H54 (cell line): Measurements from ENCODE around the gene RAD51B.

Source experiments
- DNase-seq: peaks from one replicate; pipeline ENCODE4 v3.0.0; 2011; ENCODE audit warnings: low spot score, mixed read lengths; ENCODE audit not compliant: insufficient read length
- FAIRE-seq: peaks from 3 replicates; lab custom pipeline; 2011; peaks lifted over from hg19 to GRCh38; lab: Jason Lieb, UNC
- POLR2A ChIP-seq: IDR thresholded peaks from 2 replicates; pipeline ENCODE4 v1.6.1; 2011; ENCODE audit warnings: low read depth, mild to moderate bottlenecking, low read length

Gene RAD51B

DNA sequence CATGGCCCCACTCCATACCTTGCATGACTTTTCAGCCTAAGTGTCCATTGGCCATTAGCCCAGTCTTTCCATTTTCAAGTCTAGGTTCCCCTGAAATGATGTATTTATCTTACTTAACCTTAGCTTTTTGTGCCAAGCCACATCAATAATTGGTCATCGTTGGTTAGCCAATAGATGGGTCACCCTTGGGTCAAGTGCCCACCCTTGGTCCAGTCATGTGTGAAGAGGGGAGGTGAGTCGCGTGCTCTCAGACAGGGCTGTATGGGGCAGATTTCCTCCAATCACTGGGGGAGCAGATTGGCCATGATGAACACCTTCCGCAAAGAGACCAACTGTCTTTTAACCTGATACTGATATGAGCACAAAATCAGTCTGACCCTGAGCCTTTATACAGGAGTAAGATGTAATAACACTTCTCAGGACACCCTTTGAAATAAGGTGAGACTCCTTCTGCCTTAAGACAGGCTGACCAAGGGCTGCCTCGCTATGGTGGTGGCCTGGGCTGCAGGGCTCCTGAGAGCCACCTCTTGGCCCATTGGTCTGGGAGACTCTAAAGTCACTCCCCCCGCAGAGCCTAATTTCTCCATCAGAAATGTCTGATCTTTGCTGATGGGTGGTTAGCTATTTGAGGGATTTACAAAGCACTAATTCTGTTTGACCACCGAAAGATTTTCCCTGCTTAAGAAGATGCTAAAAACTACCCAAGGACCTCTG lies 830.1 kb downstream of the RAD51B start:
- no peak for TF ChIP-seq POLR2A
- no peak for FAIRE-seq
- no peak for DNase-seq

DNA sequence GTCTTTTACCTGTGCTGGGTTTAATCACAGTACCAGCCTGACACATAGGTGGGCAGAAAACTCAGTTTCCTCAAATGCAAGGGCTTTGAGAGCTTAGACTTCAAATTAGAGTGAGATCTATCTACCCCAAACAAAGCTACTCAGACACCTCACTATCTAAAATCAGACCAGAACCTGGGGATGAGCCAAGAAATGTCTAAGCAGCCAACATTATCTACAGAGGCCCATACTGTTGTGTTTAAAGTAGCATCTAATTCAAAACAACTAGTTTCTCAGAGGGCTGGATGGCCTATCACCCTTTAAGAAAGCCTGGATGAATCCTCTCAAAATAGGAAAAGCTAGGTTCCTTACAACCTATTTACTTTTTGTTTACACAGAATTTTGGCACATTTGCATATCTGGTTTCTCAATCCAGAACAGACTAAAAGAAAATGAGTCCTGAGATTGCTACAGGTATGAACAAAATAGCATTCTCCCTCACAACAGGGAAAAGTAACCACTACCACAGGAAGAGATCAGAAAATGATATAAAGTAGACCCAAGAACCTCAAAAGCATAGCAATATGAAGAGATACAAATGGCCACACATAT lies 830.9 kb downstream of the RAD51B start:
- DNase-seq: no peak
- no peak for FAIRE-seq
- no peak for TF ChIP-seq POLR2A

DNA sequence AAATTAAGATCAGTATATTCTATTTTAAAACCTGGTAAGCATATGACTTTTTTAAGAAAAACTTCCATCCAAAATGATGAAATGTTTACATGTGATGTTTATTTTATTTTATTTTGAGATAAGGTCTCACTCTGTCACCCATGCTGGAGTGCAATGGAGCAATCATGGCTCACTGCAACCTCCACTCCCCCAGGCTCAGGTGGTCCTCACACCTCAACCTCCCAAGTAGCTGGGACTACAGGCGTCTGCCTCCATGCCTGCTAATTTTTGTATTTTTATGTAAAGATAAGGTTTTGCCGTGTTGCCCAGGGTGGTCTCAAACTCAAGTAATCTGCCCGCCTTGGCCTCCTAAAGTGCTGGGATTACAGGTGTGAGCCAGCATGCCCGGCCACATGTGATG lies 831.5 kb downstream of the RAD51B start:
- FAIRE-seq: no peak
- TF ChIP-seq POLR2A: no peak
- no peak for DNase-seq

DNA sequence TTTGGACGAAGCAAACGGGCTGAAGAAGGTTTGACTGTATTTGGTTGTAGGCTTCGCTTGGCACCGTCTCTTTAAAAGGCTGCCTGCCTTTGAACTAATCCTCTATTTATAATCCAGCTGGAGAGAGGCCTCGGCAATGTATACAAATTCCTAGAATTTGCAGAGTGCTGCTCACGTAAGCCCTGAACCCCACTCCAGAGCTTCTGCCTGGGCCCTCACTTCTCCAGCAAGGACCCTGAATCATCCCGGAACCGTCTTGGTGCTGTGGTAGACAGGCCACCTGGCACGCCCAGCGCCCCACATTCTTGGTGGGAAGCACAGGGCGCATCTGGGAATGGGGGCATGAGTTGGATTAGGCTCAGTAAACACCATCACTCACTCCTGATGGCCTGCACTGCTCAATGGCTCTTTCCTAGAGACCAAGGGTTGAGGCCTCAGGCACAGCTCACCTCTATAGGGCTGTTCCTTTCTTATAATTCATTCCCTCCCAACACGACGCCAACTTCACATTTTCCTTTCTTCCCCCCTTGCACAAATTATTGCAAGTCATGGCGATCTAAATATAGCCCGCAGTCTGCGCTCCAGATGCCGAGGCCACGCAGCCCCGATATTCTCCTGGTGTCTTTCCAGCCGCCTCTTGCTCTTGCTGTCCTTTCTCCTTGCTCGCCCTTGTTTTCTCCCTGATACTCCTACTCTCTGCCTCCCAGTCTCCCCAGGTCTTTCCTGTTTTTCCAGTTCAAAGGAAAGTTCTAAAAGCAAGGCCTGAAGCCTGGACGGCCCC lies 832.3 kb downstream of the RAD51B start:
- DNase-seq (no peak), FAIRE-seq (no peak)
- TF ChIP-seq POLR2A: no peak

DNA sequence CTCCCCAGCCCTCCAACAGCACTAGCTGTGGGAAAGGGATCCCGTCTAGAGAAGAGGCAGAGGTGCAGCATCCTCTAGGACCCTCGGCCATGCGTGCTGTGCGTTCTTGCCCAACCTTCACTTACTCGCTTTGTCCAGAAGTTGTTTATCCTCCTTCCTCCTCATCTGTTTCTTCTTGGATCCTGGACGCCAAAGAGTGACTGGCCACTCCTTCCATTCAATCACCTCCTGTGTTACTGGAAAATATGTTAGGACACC lies 832.8 kb downstream of the RAD51B start:
- DNase-seq (no peak), FAIRE-seq (no peak)
- no peak for TF ChIP-seq POLR2A

DNA sequence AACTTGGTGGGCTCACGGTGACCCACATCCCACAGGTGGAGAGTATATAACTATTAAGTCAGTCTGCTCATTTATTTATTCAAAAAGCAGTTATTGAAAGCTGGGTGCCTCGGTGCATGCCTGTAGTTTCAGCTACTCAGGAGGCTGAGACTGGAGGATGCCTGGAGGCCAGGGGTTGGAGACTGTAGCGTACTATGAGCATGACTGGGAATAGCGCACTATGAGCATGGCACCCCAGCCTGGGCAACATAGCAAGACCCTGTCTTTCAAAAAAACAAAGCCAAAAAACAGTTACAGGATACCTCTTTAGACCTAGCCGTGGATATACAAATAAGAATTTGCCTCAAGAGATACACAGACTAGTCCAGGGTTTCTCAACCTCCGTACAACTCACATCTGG lies 833.5 kb downstream of the RAD51B start:
- no peak for TF ChIP-seq POLR2A
- FAIRE-seq (no peak), DNase-seq (no peak)

DNA sequence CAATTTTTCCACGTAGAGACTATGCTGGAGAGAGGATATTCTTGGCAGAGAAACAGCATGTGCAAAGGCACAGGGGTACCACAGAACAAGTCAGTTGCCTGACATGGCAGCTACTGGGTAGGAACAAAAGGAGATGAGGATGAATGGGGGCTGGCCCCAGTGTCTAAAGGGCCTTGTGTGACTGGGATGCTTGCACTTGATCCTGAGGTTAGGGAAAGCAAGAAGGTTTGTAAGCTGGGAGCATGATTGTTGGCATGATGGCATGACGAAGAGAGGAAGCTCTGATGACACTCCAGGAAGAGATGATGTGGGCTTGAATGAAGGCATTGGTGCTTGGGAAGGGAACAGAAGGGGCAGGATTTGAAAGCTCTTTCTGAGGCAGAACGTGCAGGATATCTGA lies 834.2 kb downstream of the RAD51B start:
- DNase-seq: no peak
- FAIRE-seq: no peak
- no peak for TF ChIP-seq POLR2A

DNA sequence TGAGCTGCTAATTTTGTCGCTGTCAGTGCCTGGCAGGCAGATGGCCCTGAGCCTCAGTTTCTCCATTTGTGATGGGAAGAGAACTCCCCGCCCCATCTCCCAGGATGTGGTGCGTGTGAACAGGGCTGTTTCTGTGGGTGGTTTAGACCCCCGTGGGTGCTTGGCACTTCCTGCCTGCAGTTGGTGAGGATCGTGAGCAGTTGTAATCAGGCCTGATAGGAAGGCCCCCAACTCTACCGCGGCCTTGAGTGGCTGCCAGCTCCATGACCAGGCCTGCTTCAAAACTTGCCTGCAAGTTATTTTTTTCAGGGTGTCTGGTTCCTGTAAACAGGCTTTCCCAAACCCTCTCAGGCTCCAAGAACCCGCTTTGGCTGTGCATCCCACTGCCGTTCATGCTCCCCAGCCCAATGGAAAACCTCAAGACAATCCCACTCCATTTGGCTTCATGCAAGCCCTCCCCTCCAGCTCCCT lies 834.9 kb downstream of the RAD51B start:
- no peak for TF ChIP-seq POLR2A
- FAIRE-seq (no peak), DNase-seq (no peak)

DNA sequence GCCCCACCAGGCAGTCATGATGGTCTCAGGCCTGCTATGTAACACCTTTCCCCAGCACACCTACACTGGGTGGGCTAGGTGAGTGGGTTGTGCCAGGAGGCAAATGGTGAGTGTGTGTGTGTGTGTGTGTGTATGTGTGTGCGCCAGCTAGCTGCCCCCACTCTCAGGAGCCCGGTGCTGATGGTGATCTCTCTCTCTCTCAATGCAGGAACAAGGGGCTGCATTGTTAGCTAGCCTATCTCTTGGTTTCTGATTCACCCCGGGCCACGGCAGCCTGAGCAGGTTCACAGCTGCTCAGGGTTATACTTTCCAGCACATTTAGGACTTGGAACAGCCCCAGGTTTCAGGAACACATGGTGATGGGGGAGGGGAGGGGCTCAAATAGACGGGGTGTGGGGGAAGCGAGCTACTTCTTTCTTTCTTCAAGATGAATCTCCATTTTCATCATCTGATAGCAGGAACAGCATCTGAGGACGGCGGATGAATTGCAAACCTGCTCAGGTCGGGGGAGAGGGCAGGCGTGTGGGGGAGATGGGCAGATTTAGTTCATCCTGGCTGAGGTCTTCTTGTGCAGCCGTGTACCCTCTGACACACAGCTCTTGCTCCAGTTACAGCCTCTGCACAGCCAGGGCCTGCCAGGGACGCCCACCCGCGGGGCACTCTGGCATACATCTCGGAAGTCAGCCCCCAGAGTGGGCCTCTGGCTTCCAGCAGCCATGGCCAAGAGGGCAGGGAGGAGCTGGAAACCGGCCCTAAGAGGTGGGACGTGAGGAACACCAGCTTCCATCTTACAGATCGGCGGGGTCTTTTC lies 835.6 kb downstream of the RAD51B start:
- no peak for DNase-seq
- no peak for FAIRE-seq
- no peak for TF ChIP-seq POLR2A

DNA sequence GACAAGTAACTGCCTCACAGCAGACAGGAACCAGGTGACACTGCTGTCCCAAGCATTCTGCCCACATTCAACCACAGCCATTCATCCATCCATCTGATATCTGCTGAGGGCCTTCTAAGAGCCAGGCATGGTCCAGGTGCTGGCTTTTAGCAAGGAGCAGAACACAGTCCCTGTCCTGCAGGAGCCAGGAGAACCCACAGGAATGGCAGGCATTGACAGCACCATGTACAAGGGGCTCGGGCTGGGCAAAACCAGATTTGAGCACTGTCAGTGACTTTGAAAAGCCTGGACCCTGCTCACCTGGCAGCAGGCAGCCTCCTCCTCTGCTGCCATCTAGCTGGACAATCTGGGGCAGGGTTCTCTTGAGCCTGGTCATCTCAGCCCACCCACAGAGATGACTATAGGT lies 836.3 kb downstream of the RAD51B start:
- FAIRE-seq (no peak), DNase-seq (no peak)
- TF ChIP-seq POLR2A: no peak

DNA sequence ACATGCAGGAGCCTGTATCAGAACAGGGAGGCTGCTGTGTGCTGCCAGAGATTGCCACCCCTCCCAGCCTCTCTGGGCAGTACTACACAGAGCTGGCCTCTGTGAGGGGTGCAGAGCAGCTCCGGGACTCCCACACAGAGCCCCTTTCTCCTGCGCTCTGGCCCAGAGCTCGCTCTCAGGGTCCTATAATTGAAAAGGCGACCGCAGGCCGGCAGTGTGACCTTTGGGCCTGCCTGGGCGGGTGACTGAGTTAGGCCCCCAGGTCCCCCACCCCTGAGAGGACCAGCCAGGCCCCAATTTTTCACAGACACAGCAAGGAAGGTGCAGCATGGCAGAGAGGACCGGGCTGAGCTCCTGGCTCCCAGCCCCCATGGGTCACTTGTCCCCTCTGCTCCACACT lies 836.9 kb downstream of the RAD51B start:
- no peak for TF ChIP-seq POLR2A
- no peak for FAIRE-seq
- DNase-seq: no peak

DNA sequence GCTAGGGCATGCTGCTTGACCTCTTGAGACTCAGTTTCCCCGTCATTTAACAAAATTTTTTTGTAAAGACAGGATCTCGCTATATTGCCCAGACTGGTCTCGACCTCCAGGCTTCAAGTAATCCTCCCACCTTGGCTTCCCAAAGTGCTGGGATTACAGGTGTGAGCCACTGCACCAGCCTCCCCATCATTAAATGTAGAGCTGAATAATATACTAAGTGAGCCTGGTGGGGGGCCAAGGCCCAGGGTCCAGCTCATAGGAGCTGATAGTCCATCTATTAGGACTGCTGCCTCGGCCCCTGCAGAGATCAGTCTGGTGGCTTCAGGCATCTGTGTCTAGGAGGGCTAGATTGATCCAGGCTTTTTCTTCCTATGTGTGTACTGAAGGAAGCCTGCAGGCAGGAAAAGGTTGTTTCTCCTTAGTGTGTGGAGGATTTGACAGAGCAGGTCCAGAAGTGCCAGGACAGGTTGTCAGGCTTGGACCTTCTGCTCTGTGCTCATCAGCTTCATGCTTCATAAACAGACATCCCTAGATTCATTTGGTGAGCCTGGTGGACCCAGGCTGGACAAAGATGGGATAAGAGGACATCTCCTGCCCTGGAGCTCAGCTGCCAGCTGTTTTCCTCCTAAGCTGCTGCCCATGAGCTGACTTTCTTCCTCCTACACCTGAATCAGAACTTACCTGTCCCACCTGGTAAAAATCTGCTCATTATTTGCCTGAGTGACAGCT lies 837.9 kb downstream of the RAD51B start:
- DNase-seq (no peak), FAIRE-seq (no peak)
- TF ChIP-seq POLR2A: no peak

DNA sequence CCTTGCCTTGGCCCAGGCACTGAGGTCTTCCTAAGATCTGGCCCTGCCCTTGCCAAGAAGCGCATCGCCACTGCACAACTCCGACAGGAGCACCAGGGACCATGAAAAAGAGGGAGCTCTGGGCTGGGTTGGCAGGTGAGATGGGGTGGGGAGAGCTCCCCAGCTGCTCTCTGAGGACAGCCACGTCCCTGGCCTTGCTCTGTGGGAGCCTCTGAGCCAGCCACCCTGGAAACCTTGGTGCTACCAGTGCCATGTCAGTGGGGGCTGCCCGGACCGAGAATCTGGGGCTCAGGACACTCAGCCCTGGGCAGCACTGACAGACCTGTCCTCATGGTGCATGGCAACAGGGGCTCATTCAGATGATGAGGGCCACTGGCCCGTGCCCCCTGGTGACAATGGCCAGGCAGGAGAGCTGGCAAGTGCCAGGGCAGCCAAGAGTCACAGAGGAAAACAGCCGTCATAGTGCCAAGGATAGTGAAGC lies 838.5 kb downstream of the RAD51B start:
- TF ChIP-seq POLR2A: no peak
- FAIRE-seq (no peak), DNase-seq (no peak)
